CD4-positive, alpha-beta T cell treated with Interleukin-21 for 1 hour (primary cell): ENCODE measurements around the gene PET100.

Experiments
- DNase-seq: peaks from one replicate; pipeline ENCODE4 v3.0.0-alpha.2; 2020

PET100 gene

GRCh38 chr19:7654401-7654800, 24.8 kb downstream of the PET100 start:
- no peak for DNase-seq

DNA sequence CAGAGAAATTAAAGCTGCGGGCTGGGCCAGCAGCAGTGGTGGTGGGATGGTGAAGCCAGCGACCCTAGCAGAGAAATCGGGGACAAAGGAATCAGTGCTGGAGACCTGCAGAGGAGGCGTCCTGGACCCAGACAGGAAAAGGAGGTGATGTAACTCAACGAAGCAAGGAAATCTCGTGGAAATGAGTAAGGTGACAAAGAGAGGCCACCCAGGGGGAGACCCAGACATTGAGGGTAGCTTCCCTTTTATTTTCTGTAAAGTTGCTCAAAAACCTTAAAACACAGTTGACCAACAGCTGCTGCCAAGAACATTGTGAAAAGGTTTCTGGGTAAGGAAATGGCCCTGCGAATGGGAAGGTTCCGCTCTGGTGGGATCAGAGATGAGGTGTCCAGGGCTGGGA, 26.0 kb downstream of the PET100 start:
- DNase-seq = no peak

GRCh38 chr19:7657131-7657751, 27.6 kb downstream of the PET100 start:
- peak; percentile 29 for DNase-seq

GRCh38 chr19:7658219-7658686, 28.7 kb downstream of the PET100 start:
- peak; percentile 70 for DNase-seq

DNA sequence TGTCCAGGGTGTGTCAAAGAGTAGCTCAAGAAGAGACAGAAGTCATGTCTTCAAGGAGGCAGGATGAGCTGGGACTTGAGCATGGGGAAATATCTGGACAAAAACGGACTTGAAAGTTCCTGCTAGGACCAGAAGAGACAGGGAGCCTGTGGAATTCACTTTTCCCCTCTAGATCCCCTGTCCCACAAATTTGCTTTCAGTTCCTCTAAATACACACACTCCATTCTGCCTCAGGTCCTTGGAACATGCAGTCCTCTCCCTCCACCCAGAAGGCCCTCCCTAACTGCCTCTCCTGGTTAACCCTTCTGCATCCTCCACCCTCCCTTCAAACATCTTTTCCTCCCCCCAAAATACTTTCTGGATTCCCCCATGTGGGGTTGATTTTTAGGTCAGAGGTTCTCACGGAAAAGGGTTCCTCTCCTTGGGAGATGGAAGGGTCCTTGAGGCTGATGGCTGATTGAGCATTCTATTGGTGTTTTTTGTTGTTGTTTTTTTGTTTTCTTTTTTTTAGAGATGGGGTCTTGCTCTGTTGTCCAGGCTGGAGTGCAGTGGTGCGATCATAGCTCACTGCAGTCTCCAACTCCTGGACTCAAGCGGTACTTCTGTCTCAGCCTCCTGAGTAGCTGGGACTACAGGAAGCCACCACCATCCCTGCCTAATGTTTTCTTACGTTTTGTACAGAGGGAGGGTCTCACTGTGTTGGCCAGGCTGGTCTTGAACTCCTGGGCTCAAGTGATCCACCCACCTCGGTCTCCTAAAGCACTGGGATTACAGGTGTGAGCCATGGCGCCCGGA, 32.3 kb downstream of the PET100 start:
- no peak for DNase-seq

GRCh38 chr19:7662657-7663056, 33.1 kb downstream of the PET100 start:
- DNase-seq = no peak

DNA sequence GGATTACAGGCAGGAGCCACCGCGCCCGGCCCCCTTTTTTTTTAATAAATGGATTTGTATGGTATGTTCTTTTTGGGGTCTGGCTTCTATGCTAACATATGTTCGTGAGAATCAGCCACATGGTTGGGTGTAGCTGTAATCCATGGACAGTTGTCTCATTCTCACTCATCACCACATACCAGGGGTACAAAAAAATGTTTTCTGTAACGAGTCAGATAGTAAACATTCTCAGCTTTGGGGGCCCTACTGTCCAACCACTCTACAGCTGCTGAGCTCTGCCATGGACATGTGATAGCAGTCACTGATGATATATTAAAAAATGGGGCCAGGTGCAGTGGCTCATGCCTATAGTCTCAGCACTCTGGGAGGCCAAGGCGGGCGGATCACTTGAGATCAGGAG, 34.1 kb downstream of the PET100 start:
- DNase-seq = no peak

- no peak for DNase-seq
Measured at GRCh38 chr19:7665076-7665475, 35.5 kb downstream of the PET100 start.

- no peak for DNase-seq
Measured at GRCh38 chr19:7668842-7669241, 39.2 kb downstream of the PET100 start, which contains the start of gene RETN. Gene RETN (plus strand): TSS chr19:7669049. CDS start chr19:7669327, 278 bp downstream.

DNA sequence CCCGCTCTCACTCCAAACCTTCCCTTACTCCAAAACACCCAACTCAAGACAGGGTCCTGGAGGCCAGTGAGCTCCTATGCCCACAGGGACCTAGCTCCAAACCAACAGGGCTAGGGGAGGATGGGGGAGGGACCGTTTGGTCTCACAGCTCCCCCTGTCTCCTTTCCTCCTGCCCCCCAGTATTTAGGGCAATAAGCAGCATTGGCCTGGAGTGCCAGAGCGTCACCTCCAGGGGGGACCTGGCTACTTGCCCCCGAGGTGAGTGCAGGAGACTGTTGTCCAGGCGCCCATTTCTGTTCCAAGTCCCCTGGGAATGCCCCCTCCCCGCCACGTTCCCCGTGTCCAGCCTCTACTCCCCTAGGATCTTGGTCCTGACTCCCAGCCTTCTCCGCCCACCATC, 40.0 kb downstream of the PET100 start:
- no peak for DNase-seq

GRCh38 chr19:7670150-7670783, 40.7 kb downstream of the PET100 start:
- peak; percentile 21 for DNase-seq

DNA sequence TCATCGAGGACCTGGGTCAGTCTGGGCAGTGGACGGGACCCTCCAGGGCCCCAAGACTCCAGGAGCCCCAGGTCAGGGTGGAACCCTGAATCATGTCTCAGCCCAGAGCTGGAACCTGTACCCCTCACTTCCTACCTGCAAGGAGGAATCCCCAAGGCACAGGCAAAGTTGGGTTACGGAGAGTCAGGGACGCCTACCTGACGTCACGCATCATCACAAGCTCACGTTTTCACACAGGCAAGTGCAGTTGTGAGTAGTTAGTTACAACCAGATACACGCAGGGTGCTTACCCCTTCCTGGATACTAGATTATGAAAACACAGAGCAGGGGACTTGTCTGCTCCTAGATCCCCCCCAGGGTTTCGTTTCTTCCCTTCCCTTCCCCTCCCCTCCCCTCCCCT, 41.2 kb downstream of the PET100 start:
- no peak for DNase-seq

DNA sequence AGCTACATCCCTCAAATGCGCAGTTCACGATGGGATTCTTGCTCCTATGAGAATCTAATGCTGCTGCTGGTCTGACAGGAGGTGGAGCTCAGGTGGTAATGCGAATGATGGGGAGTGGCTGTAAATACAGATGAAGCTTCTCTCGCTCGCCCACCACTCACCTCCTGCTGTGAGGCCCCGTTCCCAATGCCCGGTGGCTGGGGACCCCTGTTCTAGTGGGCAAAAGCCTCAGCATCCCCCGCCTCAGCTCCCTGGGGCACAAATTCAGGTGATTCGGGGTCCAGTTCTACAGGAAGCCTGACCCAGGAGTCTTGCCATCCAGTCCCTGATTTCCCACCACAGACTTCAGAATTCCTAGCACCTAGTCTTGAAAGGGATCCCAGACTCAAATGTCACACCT, 42.9 kb downstream of the PET100 start:
- DNase-seq = no peak

DNA sequence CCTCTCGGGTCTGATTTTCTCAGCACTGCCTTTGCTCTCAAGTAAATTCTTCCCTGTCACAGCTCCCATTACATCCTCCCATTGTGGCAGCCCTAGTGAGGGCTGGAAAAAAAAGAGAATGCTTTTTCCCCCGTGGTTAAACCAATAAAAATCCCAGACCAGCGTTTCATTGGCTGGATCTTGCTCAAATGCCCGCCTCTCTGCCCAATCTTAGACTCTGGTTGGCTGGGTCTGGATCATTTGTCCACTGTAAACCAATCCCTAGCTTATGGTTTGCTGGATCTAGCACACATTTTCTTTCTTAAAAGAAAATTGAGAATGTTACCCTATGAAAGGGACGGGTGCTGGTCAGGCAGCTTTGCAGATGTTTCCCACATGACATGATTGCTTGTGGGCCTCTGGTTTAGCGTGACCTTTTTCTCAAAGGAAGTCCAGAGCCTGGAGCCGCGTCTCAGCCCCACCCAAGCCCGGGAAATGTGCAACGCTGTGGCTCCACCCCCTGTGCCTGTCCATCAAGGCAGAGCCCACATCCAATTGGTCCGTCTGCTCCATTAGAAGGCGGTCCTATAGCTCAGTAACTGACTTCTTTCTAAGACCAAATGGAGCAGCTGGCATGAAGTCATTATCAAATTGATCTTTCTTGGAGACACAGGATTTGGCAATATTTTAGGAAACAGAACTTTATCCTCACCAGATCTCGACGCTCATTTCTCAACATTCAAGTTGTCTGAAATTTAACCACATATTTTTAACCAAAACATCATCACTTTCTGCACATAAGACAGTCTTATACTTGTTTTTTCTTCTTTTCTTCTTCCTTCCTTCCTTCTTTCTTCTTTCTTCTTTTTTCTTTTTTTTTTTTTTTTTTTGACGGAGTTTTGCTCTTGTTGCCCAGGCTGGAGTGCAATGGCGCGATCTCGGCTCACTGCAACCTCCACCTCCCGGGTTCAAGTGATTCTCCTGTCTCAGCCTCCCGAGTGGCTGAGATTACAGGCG, 44.7 kb downstream of the PET100 start:
- DNase-seq = peak; percentile 50

DNA sequence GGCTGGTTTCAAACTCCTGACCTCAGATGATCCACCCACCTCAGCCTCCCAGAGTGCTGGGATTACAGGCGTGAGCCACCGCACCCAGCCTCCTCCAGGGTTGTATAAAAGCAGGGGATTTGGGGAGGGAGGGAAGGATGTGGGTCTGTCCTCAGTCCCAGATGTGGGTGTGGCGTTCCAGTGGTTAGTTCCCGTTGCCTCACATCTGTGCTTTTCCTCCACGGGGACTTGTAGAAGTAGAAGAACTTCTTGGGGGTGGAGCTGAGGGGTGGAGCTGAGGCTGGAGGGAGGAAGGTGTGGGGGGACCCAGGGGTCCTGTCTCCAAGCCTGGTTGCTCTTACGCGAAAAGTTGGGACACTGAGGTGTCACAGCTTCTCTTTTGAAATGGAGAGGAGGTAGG, 46.8 kb downstream of the PET100 start:
- no peak for DNase-seq

- no peak for DNase-seq
Measured at GRCh38 chr19:7676854-7677253, 47.3 kb downstream of the PET100 start, which contains the start of gene MCEMP1. Gene MCEMP1 (plus strand): TSS chr19:7677090. CDS start chr19:7677121, 31 bp downstream.

DNA sequence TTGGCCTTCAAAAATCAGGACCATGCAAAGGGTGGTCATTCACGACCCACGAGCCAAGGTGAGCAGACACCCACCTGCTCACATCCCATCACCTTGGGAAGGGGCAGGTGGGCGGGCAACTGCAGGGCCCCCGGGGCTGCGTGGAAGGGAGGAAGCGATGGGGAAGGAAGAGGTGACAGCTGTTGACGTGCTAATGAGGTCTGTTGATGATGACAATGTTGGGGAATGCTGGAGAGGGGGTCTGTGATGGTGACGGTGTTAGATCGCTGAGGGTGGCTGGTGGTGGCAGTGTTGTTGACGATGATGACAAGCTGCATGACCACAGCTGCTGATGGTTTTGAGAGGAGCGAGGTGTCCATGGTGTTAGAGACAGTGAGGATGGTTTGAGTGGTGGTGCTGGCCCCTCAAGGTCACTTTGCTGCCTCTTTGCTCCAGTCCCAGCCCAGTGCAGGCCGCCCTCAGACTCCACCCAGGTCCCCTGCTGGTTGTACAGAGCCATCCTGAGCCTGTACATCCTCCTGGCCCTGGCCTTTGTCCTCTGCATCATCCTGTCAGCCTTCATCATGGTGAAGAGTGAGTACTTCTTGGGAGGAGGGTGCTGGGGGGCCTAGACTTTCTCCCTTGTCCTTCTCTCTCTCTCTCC, 48.2 kb downstream of the PET100 start:
- no peak for DNase-seq

- peak; percentile 81 for DNase-seq
Measured at GRCh38 chr19:7678971-7679751, 49.6 kb downstream of the PET100 start.

- no peak for DNase-seq
Measured at GRCh38 chr19:7679771-7680605, 50.4 kb downstream of the PET100 start.
